GM12865 (cell line): ENCODE measurements around the gene PUM1.

Experiments used
- DNase-seq: peaks from one replicate; pipeline ENCODE4 v3.0.0; 2010; ENCODE audit warnings: low read depth
- H3K4me3 ChIP-seq: 2 replicates; pipeline ENCODE4 v1.5.1; 2011; ENCODE audit warnings: mild to moderate bottlenecking, low read depth, low read length, control low read depth
- CTCF ChIP-seq: IDR thresholded peaks from 2 replicates; pipeline ENCODE4 v1.5.1; 2011; ENCODE audit warnings: low read length, control low read depth, low read depth, inconsistent platforms; ENCODE audit not compliant: insufficient read depth; ENCODE audit errors: missing control alignments

PUM1 gene

GRCh38 chr1:30915491-30916230, 149.9 kb downstream of the PUM1 start:
- DNase-seq, result no peak
- TF ChIP-seq CTCF, result no peak
- no peak overlapping the region for H3K4me3 ChIP-seq

GRCh38 chr1:30914931-30915330, 150.6 kb downstream of the PUM1 start:
- DNase-seq, result no peak
- TF ChIP-seq CTCF, result no peak
- no peak overlapping the region for H3K4me3 ChIP-seq

- no peak for DNase-seq
- TF ChIP-seq CTCF, result no peak
- H3K4me3 ChIP-seq, result no peak overlapping the region
Observed at GRCh38 chr1:30914587-30914922, 151.0 kb downstream of the PUM1 start.

GRCh38 chr1:30912913-30913652, 152.4 kb downstream of the PUM1 start:
- DNase-seq, result no peak
- TF ChIP-seq CTCF, result no peak
- no peak overlapping the region for H3K4me3 ChIP-seq

GRCh38 chr1:30912224-30912623, 153.3 kb downstream of the PUM1 start:
- no peak for DNase-seq
- H3K4me3 ChIP-seq, result no peak overlapping the region
- no peak for TF ChIP-seq CTCF

GRCh38 chr1:30911059-30911954, 154.2 kb downstream of the PUM1 start:
- peak; percentile 86 for TF ChIP-seq CTCF
- no peak overlapping the region for H3K4me3 ChIP-seq
- DNase-seq, result peak; percentile 71
